Left ventricle myocardium superior (tissue), 1 donor: ENCODE measurements around the gene WBP1. TPM values are rescaled to one million over a fixed set of nuclear protein-coding genes. Genes with fewer than 3 reads are reported as not detected.
A peak's percentile ranks its signal among the peaks of the same experiment; 100 is the strongest.
"Not testable (repeated sequence)": the region's sequence is repeated elsewhere in the genome, so short reads cannot be mapped to it uniquely, and the experiment has no call there.

Source experiments
- ATAC-seq: fragments of 200-7000 bp; cut with Tn5 transposase; one replicate; pipeline ENCODE4 v1.9.1; 2020; ENCODE audit warnings: mild to moderate bottlenecking, moderate library complexity
- DNase-seq: peaks from one replicate; pipeline ENCODE4 v3.0.0-alpha.2; 2020
- intact Hi-C: fragments of 100-400 bp; cut with micrococcal nuclease; formaldehyde crosslinking; loops from one replicate; pipeline ENCODE4 v1.11.0; 2022
- long read RNA-seq: library from polyadenylated mRNA; unstranded; transcript quantifications from one replicate; pipeline ENCODE4 v2.0.0, GENCODE V29; 2021
- total RNA-seq: library from RNA; stranded (reverse); fragmentation: NEBNext Ultra II Directional; extraction: Animal tissue kit (Norgen Biotek cat#: 25700); gene quantifications from one replicate; pipeline ENCODE4 v1.2.1, GENCODE V29; 2021
- donor health status: DM: no; HTN: yes; CAD: no; lungs with severe emphysema.

The WBP1 gene
- total RNA-seq: 48.0 TPM
- long read RNA-seq, transcript WBP1-201 (4 exons, 1,294 nt): major isoform, 18 of 33 reads
- long read RNA-seq, partial matches to known transcripts: 0 of 33 reads
- long read RNA-seq, other reads (novel, unspliced or antisense): 9 of 33 reads

DNA sequence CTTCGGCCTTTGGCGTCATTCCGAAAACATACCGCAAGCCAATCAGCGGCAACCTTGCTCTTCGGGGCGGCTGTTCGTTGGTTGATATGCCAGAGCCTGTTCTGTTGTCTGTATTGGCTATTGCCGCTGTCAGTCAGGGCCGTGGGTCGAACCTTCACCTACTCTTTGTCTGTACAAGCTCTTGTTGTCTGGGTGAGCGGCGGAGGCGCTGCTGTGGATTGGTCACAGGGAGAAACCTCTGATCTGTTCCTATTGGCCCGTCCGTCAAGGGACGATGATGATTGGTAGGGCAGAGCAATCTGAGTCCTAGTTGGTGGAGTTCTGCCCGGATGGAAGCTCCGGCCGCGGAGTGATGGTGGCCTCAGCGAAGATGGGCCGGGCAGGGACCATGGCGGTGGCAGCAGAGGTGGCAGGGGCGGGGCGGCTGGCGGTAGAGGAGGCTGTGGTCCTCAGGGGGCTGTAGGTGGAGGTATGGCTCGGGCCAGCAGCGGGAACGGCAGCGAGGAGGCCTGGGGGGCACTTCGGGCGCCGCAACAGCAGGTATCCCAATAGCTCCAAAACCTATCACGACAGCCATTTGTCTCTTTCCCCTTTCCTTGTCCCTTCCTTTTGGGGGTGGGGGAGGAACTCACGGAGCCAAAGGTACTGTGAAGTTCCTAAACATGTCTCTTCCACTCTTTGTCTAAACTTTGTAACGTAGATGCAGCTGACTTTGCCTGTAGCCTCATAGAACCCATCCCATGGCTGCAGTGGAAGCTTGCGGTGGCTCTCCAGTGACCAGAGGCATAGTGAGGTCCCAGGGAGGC lies at the start of gene WBP1:
WBP1 (plus strand) TSS at position 307 of the 806 bp plus-strand sequence; CDS start at position 472, 165 bp downstream.
- intact Hi-C loops: no loop called here
- ATAC-seq (peak; percentile 92), DNase-seq (peak; percentile 99)

DNA sequence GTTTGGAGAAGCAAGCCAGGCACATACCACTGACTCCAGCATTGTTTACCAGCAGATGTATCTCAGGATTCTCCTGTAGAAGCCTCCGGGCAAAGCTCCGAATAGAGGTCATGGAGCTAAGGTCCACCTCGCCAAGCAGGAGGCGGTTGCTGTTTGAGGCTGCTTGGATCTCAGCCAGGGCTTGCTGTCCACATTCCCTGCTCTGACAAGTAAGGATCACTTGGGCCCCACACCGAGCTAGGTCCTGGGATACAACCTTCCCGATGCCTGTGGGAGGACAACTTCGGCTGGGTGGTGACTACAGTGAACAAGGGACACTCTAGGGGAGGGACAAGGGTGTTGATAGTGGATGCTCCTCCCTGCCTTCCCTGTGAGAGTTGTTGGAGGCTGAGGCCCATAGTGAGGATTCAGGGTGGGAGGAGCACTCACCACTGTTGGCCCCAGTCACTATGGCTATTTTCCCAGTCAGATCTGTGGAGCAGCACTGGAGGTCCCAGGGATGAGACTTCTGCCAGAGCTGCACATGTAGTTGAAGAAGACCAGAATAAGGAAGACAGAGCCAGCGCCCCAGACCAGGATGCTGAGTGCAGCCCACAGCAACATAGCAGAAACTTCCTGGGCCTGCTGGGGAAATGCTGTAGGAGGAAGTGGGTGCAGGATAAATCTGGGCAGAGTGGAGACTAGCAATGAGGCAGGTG lies 45.1 kb upstream of the WBP1 start:
- no peak for DNase-seq
- peak; percentile 6 for ATAC-seq
- intact Hi-C loops: no loop called here

DNA sequence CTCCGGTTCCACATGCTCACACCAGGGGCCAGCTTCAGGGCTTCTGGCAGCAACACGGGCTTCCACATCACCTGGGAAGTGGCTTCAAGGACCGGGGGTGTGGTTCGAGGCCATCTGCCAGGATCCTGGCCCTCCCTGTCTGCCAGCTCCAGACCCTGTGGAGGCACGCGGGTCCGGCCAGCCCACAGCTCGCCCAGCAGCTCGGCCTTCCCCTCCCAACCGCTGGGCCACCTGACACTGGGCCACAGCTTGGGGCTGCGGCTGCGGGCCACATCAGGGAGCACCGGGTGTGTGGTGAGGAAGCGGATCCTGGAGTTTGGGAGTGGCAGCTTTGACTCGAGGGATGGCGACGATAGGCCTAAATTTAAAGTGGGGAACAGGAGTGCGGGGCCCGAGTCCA lies 43.8 kb upstream of the WBP1 start:
- intact Hi-C loops: no loop called here
- DNase-seq (no peak), ATAC-seq (peak; percentile 18)

GRCh38 chr2:74414881-74415761 lies 43.1 kb upstream of the WBP1 start:
- peak; percentile 77 for DNase-seq
- peak; percentile 84 for ATAC-seq
- intact Hi-C loops: no loop called here

GRCh38 chr2:74415762-74416395 lies 42.4 kb upstream of the WBP1 start:
- DNase-seq (no peak), ATAC-seq (no peak)
- intact Hi-C loops: no loop called here

DNA sequence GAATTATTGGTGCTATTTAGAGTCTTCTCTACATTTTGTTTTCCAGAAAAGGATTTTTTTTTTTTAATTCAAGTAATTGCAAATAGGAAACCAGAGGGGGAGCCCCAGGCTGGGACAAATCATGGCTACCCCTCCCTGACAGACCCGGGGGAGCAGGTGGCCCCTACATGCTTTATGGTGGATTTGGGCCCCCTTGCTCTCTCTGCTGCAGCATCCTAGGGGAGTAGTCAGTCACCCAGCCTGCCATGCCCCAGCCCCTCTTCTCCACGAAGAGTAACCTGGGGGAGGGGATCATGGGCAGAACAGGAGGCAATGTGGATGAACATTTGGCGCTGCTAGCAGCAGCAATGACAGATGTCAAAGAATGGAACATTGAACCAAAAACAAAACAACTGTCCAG lies 41.5 kb upstream of the WBP1 start:
- DNase-seq: no peak
- intact Hi-C loops: no loop called here
- ATAC-seq: no peak

- intact Hi-C loops: no loop called here
- no peak for ATAC-seq
- DNase-seq: no peak
These were observed 41.0 kb upstream of the WBP1 start for GRCh38 chr2:74417197-74417596.

GRCh38 chr2:74417763-74418162 lies 40.5 kb upstream of the WBP1 start:
- no peak for ATAC-seq
- no peak for DNase-seq
- intact Hi-C loops: no loop called here

DNA sequence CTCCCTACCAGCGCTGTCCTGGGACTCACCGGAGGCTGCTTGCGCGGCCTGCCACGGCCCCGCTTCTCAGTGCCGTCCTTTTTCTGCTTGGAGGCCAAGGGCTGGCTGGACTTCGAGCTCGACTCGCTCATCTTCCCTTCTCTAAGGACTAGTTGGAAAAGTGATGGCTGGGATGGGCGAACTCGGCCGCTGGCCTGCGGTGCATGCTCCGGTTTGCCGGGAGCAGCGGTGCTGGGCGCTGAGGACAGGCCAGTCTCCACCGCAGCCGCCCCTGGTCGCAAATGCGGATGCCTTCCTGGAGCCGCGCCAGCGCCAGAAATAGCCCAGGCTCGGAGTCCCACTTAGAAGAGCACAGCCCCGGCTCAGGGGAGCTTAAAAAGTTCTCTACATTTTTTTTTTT lies 39.9 kb upstream of the WBP1 start:
- DNase-seq (peak; percentile 86), ATAC-seq (peak; percentile 32)
- intact Hi-C loops: no loop called here

DNA sequence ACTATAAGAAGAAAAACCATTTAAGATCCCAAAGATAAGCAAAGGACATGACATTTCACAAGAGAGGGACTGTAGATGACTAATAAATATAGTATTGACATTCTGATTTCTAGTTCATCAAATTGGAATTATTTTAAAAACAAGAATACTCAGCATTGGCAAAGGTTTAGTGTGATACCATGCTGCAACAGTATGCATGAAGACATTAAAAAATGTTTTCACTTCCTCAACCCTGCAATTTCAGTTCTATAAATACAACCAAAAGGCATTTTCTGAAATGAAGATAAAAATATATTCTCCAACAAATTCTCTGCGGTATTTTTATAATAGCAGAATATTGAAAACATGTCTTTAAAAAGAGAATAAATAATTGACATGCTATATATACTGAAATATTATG lies 38.9 kb upstream of the WBP1 start:
- intact Hi-C loops: no loop called here
- ATAC-seq: no peak
- DNase-seq: no peak

- DNase-seq: no peak
- intact Hi-C loops: no loop called here
- no peak for ATAC-seq
These were observed 38.2 kb upstream of the WBP1 start for GRCh38 chr2:74420006-74420405.

GRCh38 chr2:74420443-74421103 lies 37.7 kb upstream of the WBP1 start:
- intact Hi-C loops, ATAC-seq, DNase-seq: not testable (repeated sequence)

DNA sequence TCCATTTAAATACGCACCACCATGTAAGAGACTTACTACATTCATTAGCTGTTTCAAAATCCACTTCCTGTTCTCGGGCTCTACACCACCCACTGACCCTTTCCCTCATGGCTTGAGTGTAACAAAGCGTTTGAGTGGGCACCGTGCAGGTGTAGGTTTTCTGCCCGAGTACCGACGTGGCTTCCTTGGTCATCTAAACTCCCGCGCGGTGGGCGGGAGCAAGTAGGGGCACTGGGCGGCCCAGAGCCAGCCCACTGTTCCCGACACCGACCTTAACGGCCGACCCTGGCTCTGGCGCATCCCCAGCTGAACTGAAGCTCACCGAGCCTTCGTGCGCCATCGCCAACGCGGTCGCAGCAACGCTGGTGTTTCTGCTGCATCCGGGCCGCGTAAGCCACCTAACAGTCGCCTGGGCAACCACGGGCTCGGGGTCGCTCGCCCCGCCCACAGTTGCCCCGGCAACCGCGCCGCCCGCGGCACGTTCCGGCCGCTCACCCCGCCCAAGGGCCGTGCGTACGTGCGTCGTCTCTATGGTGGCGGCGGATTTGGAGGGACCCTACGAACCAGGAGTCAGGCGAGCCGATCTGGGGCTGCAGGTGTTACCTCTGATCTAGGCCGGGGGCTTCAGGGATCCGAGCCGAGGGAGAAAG lies 36.9 kb upstream of the WBP1 start, which contains the start of the genes C2orf81 and WDR54:
C2orf81 (minus strand) TSS at position 399 of the 650 bp plus-strand sequence; CDS start at position 340, 59 bp downstream.
WDR54 (plus strand) TSS at position 510 of the 650 bp plus-strand sequence. CDS start 424 bp downstream, outside the sequence.
- peak; percentile 92 for ATAC-seq
- intact Hi-C loops: no loop called here

DNA sequence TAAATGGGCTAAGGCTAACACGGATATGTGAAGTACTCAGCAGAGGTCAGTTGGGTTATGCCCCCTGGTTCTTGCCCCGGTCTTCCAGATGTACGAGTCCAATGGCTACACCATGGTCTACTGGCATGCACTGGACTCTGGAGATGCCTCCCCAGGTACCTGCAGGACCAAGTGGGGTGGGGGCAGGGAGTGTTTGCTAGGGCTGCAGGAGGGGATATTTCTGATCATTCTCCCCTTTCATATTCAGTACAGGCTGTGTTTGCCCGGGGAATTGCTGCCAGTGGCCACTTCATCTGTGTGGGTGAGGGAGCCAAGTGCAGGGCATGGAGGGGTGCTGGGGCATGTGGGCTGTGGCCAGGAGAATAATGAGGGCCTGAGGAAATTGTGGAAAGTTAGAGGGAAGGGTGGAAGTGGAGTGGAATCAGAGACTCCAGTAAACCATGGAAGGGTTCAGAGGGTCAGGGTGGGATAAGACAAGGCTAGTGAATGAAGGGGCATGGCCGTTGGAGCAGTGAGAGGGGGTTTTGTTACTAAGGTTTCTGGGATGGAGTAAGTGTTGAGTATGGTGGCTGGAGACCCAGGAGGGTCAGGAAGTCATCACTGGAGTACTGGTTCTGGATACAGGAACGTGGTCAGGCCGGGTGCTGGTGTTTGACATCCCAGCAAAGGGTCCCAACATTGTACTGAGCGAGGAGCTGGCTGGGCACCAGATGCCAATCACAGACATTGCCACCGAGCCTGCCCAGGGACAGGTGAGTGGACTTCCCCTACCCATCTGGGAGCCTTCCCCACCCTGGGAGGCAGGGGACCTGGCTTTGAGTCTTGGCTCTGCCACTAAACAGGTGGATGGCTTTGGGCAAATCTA lies 34.8 kb upstream of the WBP1 start:
- intact Hi-C loops: no loop called here
- no peak for DNase-seq
- no peak for ATAC-seq

More for the DNA sequence above, 36.9 kb upstream of the WBP1 start, which contains the start of the genes C2orf81 and WDR54:
- DNase-seq: peak; percentile 93

- no peak for ATAC-seq
- intact Hi-C loops: no loop called here
- DNase-seq: no peak
These were observed 33.9 kb upstream of the WBP1 start for GRCh38 chr2:74424139-74424992.

- intact Hi-C loops: no loop called here
- DNase-seq: no peak
These were observed 33.2 kb upstream of the WBP1 start for GRCh38 chr2:74424995-74425406.

More at GRCh38 chr2:74424995-74425406, 33.2 kb upstream of the WBP1 start:
- ATAC-seq: no peak
